NB4 (cell line): ENCODE data around the gene KNL1.

Source experiments
- MAX ChIP-seq: IDR thresholded peaks from 2 replicates; pipeline ENCODE4 v1.6.1; 2011; ENCODE audit warnings: low read depth, low read length
- POLR2A ChIP-seq: IDR thresholded peaks from 2 replicates; pipeline ENCODE4 v1.6.1; 2011; ENCODE audit warnings: mild to moderate bottlenecking; ENCODE audit not compliant: insufficient read length; ENCODE audit errors: extremely low read depth

GRCh38 chr15:40598126-40598525, 4.1 kb downstream of the KNL1 start:
- no peak for TF ChIP-seq POLR2A
- TF ChIP-seq MAX, result no peak
